HEK293 (cell line): ENCODE results near the gene LRRN4.

ENCODE experiments used
- CTCF ChIA-PET: fragments of 350-600 bp; formaldehyde crosslinking; extraction: SDS; loops from one replicate; lab custom pipeline; 2021; ENCODE audit warnings: antibody characterized with exemption; lab: Yijun Ruan, JAX
- POLR2A ChIA-PET: fragments of 300-600 bp; formaldehyde crosslinking; extraction: SDS; loops from one replicate; lab custom pipeline; 2020; ENCODE audit warnings: antibody characterized with exemption, inconsistent platforms; lab: Yijun Ruan, JAX
- H3K27ac ChIP-seq: fragments of 200-500 bp; sonication (Bioruptor generic); 2 replicates; pipeline ENCODE4 v1.5.1; 2014; ENCODE audit warnings: low read depth, low read length, control low read depth, inconsistent platforms; ENCODE audit errors: extremely low read depth
- H3K36me3 ChIP-seq, 2 experiments: fragments of 200-500 bp in 1 of 2; sonication (Bioruptor generic) in 1 of 2; 1 replicate in 1 of 2; 2 replicates in 1 of 2; pipeline ENCODE4 v1.5.1; 2014 to 2017; ENCODE audit warnings: inconsistent platforms in 2 of 2, low read length in 2 of 2; ENCODE audit not compliant: control insufficient read depth in 2 of 2, insufficient read depth in 1 of 2
- H3K4me1 ChIP-seq: fragments of 200-500 bp; sonication (Bioruptor generic); 2 replicates; pipeline ENCODE4 v1.5.1; 2014; ENCODE audit warnings: mild to moderate bottlenecking, low read length, inconsistent platforms; ENCODE audit not compliant: control insufficient read depth, insufficient read depth
- H3K4me3 ChIP-seq: 2 replicates; pipeline ENCODE4 v1.5.1; 2011; ENCODE audit warnings: low read depth, mild to moderate bottlenecking, control low read depth, low read length, moderate library complexity
- H3K9me3 ChIP-seq: fragments of 200-500 bp; sonication (Bioruptor generic); 2 replicates; pipeline ENCODE4 v1.5.1; 2014; ENCODE audit warnings: low read depth, low read length, inconsistent platforms; ENCODE audit not compliant: control insufficient read depth, insufficient read depth
- GLIS2 ChIP-seq: fragments of 450-650 bp; formaldehyde crosslinking; IDR thresholded peaks from 2 replicates; pipeline ENCODE4 v1.5.1; 2016; ENCODE audit warnings: missing biosample characterization, missing genetic modification characterization
- HOXD13 ChIP-seq: sonication (generic); formaldehyde crosslinking; IDR thresholded peaks from 2 replicates; pipeline ENCODE4 v1.8.0; 2022; ENCODE audit warnings: missing genetic modification reagents, borderline replicate concordance
- IKZF3 ChIP-seq: fragments of 450-650 bp; IDR thresholded peaks from 2 replicates; pipeline ENCODE4 v1.5.0; 2018; ENCODE audit warnings: missing biosample characterization, mild to moderate bottlenecking, missing genetic modification characterization, moderate library complexity
- KLF10 ChIP-seq: fragments of 450-650 bp; IDR thresholded peaks from 2 replicates; pipeline ENCODE4 v1.5.1; 2018; ENCODE audit warnings: missing biosample characterization, mild to moderate bottlenecking, missing genetic modification characterization
- PRDM6 ChIP-seq: fragments of 450-650 bp; formaldehyde crosslinking; IDR thresholded peaks from 2 replicates; pipeline ENCODE4 v1.5.1; 2017; ENCODE audit warnings: missing biosample characterization, missing genetic modification characterization
- SALL2 ChIP-seq: fragments of 450-650 bp; formaldehyde crosslinking; IDR thresholded peaks from 2 replicates; pipeline ENCODE4 v1.5.0; 2017; ENCODE audit warnings: missing biosample characterization, mild to moderate bottlenecking, missing genetic modification characterization, borderline replicate concordance
- SP2 ChIP-seq: fragments of 450-650 bp; formaldehyde crosslinking; IDR thresholded peaks from 2 replicates; pipeline ENCODE4 v1.5.1; 2016; ENCODE audit warnings: missing biosample characterization, missing genetic modification characterization
- ZBTB1 ChIP-seq: fragments of 450-650 bp; formaldehyde crosslinking; IDR thresholded peaks from 2 replicates; pipeline ENCODE4 v1.5.1; 2016; ENCODE audit warnings: missing biosample characterization, missing genetic modification characterization
- ZBTB10 ChIP-seq: fragments of 450-650 bp; formaldehyde crosslinking; IDR thresholded peaks from 2 replicates; pipeline ENCODE4 v1.5.1; 2016; ENCODE audit warnings: missing biosample characterization, missing genetic modification characterization
- ZBTB44 ChIP-seq: fragments of 450-650 bp; IDR thresholded peaks from 2 replicates; pipeline ENCODE4 v1.5.1; 2018; ENCODE audit warnings: missing biosample characterization, mild to moderate bottlenecking, missing genetic modification characterization
- ZNF175 ChIP-seq: fragments of 450-650 bp; formaldehyde crosslinking; IDR thresholded peaks from 2 replicates; pipeline ENCODE4 v1.5.1; 2016; ENCODE audit warnings: missing biosample characterization, missing genetic modification characterization
- ZNF23 ChIP-seq: fragments of 450-650 bp; formaldehyde crosslinking; IDR thresholded peaks from 2 replicates; pipeline ENCODE4 v1.5.1; 2016; ENCODE audit warnings: missing biosample characterization, missing genetic modification characterization, borderline replicate concordance
- ZNF274 ChIP-seq, 2 experiments: fragments of 200-500 bp in 1 of 2; fragments of 450-650 bp in 1 of 2; sonication (Bioruptor generic) in 1 of 2; formaldehyde crosslinking in 1 of 2; IDR thresholded peaks; 2 replicates each; pipeline versions ENCODE4 v1.5.1 to v1.6.1; 2014 to 2016; ENCODE audit warnings: borderline replicate concordance in 1 of 2, inconsistent platforms in 1 of 2, low read length in 1 of 2, missing biosample characterization in 1 of 2, missing genetic modification characterization in 1 of 2
- ZNF302 ChIP-seq: fragments of 450-650 bp; formaldehyde crosslinking; IDR thresholded peaks from 2 replicates; pipeline ENCODE4 v1.5.1; 2016; ENCODE audit warnings: missing biosample characterization, missing genetic modification characterization, low read depth
- ZNF530 ChIP-seq: fragments of 450-650 bp; formaldehyde crosslinking; IDR thresholded peaks from 2 replicates; pipeline ENCODE4 v1.5.1; 2016; ENCODE audit warnings: low read depth, missing biosample characterization, missing genetic modification characterization
- ZNF548 ChIP-seq: fragments of 450-650 bp; formaldehyde crosslinking; IDR thresholded peaks from 2 replicates; pipeline ENCODE4 v1.5.1; 2016; ENCODE audit warnings: missing biosample characterization, missing genetic modification characterization
- ZNF561 ChIP-seq: fragments of 450-650 bp; IDR thresholded peaks from 2 replicates; pipeline ENCODE4 v1.5.1; 2018; ENCODE audit warnings: missing biosample characterization, missing genetic modification characterization, borderline replicate concordance
- ZNF654 ChIP-seq: fragments of 450-650 bp; formaldehyde crosslinking; IDR thresholded peaks from 2 replicates; pipeline ENCODE4 v1.5.1; 2016; ENCODE audit warnings: low read depth, missing biosample characterization, missing genetic modification characterization
- ZNF785 ChIP-seq: fragments of 450-650 bp; formaldehyde crosslinking; IDR thresholded peaks from 2 replicates; pipeline ENCODE4 v1.5.1; 2016; ENCODE audit warnings: missing biosample characterization, missing genetic modification characterization
- TF ChIP-seq, protein P1 (sequence below): fragments of 450-650 bp; formaldehyde crosslinking; IDR thresholded peaks from 2 replicates; pipeline ENCODE4 v1.5.1; 2016; ENCODE audit warnings: missing biosample characterization, missing genetic modification characterization
- TF ChIP-seq, protein P2 (sequence below): fragments of 450-650 bp; formaldehyde crosslinking; conservative IDR thresholded peaks from 2 replicates; pipeline ENCODE4 v1.5.1; 2016; ENCODE audit warnings: low read depth, missing biosample characterization, missing genetic modification characterization

LRRN4 gene

DNA sequence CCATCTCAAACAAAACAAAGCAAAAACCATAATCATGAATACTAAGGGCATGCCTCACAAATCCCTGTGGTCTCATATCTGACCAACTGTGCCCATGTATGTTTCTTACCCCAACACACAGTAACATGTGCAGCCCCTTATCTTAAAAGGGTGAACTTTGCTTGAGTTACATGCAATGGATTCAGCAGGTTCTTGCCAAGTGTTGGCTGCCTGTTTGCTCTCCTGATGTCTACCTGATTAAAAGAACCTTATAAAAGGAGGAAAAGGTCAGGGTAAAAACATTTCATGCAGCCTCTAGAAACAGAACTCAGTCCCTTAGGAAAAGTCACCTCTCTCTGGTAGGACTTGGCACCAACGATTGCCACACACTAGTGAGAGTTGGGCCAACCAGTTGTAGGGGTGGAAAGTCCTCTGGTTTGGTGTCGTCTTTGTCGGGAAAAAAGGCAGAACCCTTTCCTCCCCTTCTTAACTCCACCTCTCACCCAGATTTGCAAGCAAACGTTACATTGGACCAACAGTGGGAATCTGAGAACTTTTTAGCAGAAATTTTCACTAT lies 14.0 kb upstream of the LRRN4 start:
- CTCF ChIA-PET = interaction anchor here (1.3 kb wide), 1 partner anchor 9 kb away, joined by 4 read pairs; no protein-coding TSS in a partner anchor
- H3K4me3 ChIP-seq = no peak overlapping the region
- H3K9me3 ChIP-seq = no peaks in the 10 kb centered on the region
- no peak for TF ChIP-seq SP2 (tag by site-specific recombination)
- TF ChIP-seq KLF10 (tag by site-specific recombination) = no peak
- TF ChIP-seq ZNF654 (tag by site-specific recombination) = no peak
- no peak for TF ChIP-seq ZBTB1 (tag by site-specific recombination)
- TF ChIP-seq ZNF302 = no peak
- TF ChIP-seq ZNF561 (tag by site-specific recombination) = no peak
- no peak for TF ChIP-seq ZNF530 (tag by site-specific recombination)
- no peak for TF ChIP-seq ZNF548 (tag by site-specific recombination)
- TF ChIP-seq ZNF175 (tag by site-specific recombination) = no peak
- TF ChIP-seq, protein P1, sequence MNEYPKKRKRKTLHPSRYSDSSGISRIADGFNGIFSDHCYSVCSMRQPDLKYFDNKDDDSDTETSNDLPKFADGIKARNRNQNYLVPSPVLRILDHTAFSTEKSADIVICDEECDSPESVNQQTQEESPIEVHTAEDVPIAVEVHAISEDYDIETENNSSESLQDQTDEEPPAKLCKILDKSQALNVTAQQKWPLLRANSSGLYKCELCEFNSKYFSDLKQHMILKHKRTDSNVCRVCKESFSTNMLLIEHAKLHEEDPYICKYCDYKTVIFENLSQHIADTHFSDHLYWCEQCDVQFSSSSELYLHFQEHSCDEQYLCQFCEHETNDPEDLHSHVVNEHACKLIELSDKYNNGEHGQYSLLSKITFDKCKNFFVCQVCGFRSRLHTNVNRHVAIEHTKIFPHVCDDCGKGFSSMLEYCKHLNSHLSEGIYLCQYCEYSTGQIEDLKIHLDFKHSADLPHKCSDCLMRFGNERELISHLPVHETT (tag by site-specific recombination) = no peak
- TF ChIP-seq, all 188 proteins: peak for 0
- H3K4me1 ChIP-seq = no peaks in the 10 kb centered on the region
- POLR2A ChIA-PET = no interaction called here
- no peak overlapping the region for H3K27ac ChIP-seq
- no peaks in the 10 kb centered on the region for H3K36me3 ChIP-seq

GRCh38 chr20:6066582-6066981 lies 12.7 kb upstream of the LRRN4 start:
- H3K9me3 ChIP-seq = no peaks in the 10 kb centered on the region
- H3K27ac ChIP-seq = no peak overlapping the region
- ChIA-PET POLR2A (no interaction called here), CTCF (interaction anchor here (0.5 to 1.3 kb wide), 2 partner anchors 11 to 484 kb away, joined by 3 to 4 read pairs; no protein-coding TSS in a partner anchor)
- H3K36me3 ChIP-seq = no peaks in the 10 kb centered on the region
- no peaks in the 10 kb centered on the region for H3K4me1 ChIP-seq
- H3K4me3 ChIP-seq = no peak overlapping the region
- TF ChIP-seq ZNF23 = no peak
- no peak for TF ChIP-seq ZNF785 (tag by site-specific recombination)
- no peak for TF ChIP-seq HOXD13 (CRISPR knock-in tag)
- no peak for TF ChIP-seq ZBTB10 (tag by site-specific recombination)
- TF ChIP-seq ZBTB1 (tag by site-specific recombination) = no peak
- TF ChIP-seq SALL2 = no peak
- TF ChIP-seq, protein P2, sequence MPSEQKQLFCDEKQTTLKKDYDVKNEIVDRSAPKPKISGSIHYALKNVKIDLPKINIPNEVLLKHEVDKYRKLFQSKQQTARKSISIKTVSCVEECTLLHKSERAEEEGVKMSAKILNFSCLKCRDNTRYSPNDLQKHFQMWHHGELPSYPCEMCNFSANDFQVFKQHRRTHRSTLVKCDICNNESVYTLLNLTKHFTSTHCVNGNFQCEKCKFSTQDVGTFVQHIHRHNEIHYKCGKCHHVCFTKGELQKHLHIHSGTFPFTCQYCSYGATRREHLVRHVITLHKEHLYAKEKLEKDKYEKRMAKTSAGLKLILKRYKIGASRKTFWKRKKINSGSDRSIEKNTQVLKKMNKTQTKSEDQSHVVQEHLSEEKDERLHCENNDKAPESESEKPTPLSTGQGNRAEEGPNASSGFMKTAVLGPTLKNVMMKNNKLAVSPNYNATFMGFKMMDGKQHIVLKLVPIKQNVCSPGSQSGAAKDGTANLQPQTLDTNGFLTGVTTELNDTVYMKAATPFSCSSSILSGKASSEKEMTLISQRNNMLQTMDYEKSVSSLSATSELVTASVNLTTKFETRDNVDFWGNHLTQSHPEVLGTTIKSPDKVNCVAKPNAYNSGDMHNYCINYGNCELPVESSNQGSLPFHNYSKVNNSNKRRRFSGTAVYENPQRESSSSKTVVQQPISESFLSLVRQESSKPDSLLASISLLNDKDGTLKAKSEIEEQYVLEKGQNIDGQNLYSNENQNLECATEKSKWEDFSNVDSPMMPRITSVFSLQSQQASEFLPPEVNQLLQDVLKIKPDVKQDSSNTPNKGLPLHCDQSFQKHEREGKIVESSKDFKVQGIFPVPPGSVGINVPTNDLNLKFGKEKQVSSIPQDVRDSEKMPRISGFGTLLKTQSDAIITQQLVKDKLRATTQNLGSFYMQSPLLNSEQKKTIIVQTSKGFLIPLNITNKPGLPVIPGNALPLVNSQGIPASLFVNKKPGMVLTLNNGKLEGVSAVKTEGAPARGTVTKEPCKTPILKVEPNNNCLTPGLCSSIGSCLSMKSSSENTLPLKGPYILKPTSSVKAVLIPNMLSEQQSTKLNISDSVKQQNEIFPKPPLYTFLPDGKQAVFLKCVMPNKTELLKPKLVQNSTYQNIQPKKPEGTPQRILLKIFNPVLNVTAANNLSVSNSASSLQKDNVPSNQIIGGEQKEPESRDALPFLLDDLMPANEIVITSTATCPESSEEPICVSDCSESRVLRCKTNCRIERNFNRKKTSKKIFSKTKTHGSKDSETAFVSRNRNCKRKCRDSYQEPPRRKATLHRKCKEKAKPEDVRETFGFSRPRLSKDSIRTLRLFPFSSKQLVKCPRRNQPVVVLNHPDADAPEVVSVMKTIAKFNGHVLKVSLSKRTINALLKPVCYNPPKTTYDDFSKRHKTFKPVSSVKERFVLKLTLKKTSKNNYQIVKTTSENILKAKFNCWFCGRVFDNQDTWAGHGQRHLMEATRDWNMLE (tag by site-specific recombination) = no peak
- no peak for TF ChIP-seq GLIS2 (tag by site-specific recombination)
- no peak for TF ChIP-seq IKZF3 (tag by site-specific recombination)
- TF ChIP-seq PRDM6 = no peak
- TF ChIP-seq ZBTB44 (tag by site-specific recombination) = no peak
- no peak for TF ChIP-seq ZNF274 (IDR thresholded peaks at IDR 0.05; ENCODE audit: low read length)
- no peak for TF ChIP-seq ZNF274 (tag by site-specific recombination; IDR thresholded peaks at IDR 0.05; ENCODE audit: borderline replicate concordance)
